CD8-positive, alpha-beta memory T cell (primary cell): ENCODE data around the gene RAD51B. TPM values are rescaled to one million over a fixed set of nuclear protein-coding genes. Genes with fewer than 3 reads are reported as not detected.
A peak's percentile ranks its signal among the peaks of the same experiment; 100 is the strongest.

Source experiments
- CTCF ChIA-PET: fragments of 350-600 bp; sonication (Branson Sonifier 250); formaldehyde crosslinking; loops from one replicate; lab custom pipeline; 2021; ENCODE audit warnings: antibody characterized with exemption; lab: Charles Lee
- POLR2A ChIA-PET: fragments of 350-600 bp; sonication (Branson Sonifier 250); formaldehyde crosslinking; loops from one replicate; lab custom pipeline; 2021; ENCODE audit warnings: antibody characterized with exemption; lab: Charles Lee
- DNase-seq, 5 donors: peaks; one replicate each; pipeline versions ENCODE4 v3.0.0 to v3.0.0-alpha.2; 2020 to 2022; ENCODE audit warnings: mixed read lengths in 1 of 5
- H3K27ac ChIP-seq: one replicate; pipeline ENCODE4 v1.7.0; 2013; ENCODE audit warnings: low read depth, mild to moderate bottlenecking, low read length, moderate library complexity
- H3K27me3 ChIP-seq: 2 replicates; pipeline ENCODE4 v1.7.0; 2013; ENCODE audit warnings: low read length, mild to moderate bottlenecking; ENCODE audit not compliant: insufficient read depth, poor library complexity, severe bottlenecking
- H3K36me3 ChIP-seq: 2 replicates; pipeline ENCODE4 v1.7.0; 2013; ENCODE audit warnings: mild to moderate bottlenecking, low read length, moderate library complexity; ENCODE audit not compliant: insufficient read depth
- H3K4me1 ChIP-seq: 2 replicates; pipeline ENCODE4 v1.7.0; 2013; ENCODE audit warnings: mild to moderate bottlenecking, low read length, moderate library complexity; ENCODE audit not compliant: insufficient read depth
- H3K4me3 ChIP-seq: 2 replicates; pipeline ENCODE4 v1.7.0; 2013; ENCODE audit warnings: mild to moderate bottlenecking, low read length
- H3K9me3 ChIP-seq: 2 replicates; pipeline ENCODE4 v1.7.0; 2013; ENCODE audit warnings: mild to moderate bottlenecking, low read length
- H3K27ac Mint-ChIP-seq, 8 donors: one replicate each; pipeline ENCODE4 v1.8.0; 2020 to 2021; ENCODE audit warnings: mixed read lengths in 8 of 8, mild to moderate bottlenecking in 6 of 8, inconsistent platforms in 3 of 8, moderate library complexity in 3 of 8
- H3K27me3 Mint-ChIP-seq, 2 donors: one replicate each; pipeline ENCODE4 v1.8.0; 2020 to 2021; ENCODE audit warnings: mixed read lengths in 2 of 2, mild to moderate bottlenecking in 1 of 2, moderate library complexity in 1 of 2
- H3K36me3 Mint-ChIP-seq, 3 donors: one replicate each; pipeline ENCODE4 v1.8.0; 2020 to 2021; ENCODE audit warnings: mixed read lengths in 3 of 3, inconsistent platforms in 1 of 3, mild to moderate bottlenecking in 1 of 3
- H3K4me1 Mint-ChIP-seq, 3 donors: one replicate each; pipeline ENCODE4 v1.8.0; 2020 to 2021; ENCODE audit warnings: mixed read lengths in 3 of 3, inconsistent platforms in 1 of 3, mild to moderate bottlenecking in 1 of 3
- H3K4me3 Mint-ChIP-seq, 7 donors: one replicate each; pipeline ENCODE4 v1.8.0; 2020 to 2021; ENCODE audit warnings: mixed read lengths in 7 of 7, mild to moderate bottlenecking in 6 of 7, moderate library complexity in 4 of 7, inconsistent platforms in 2 of 7
- H3K9me3 Mint-ChIP-seq, 5 donors: one replicate each; pipeline ENCODE4 v1.8.0; 2020 to 2022; ENCODE audit warnings: mixed read lengths in 5 of 5, mild to moderate bottlenecking in 3 of 5, moderate library complexity in 2 of 5, inconsistent platforms in 1 of 5
- polyA plus RNA-seq: library from polyadenylated mRNA; unstranded; fragments of 300-500 nt; fragmentation: Illumina TruSeq; gene quantifications from one replicate; pipeline ENCODE4 v1.2.3, GENCODE V29; 2021
- total RNA-seq, 2 experiments: library from RNA; stranded (reverse); gene quantifications; one replicate each; pipeline ENCODE4 v1.2.3, GENCODE V29; 2021

Gene RAD51B
- total and polyA plus RNA-seq, 3 experiments from 2014 or later = 15.7 to 22.9 (median 17.4) TPM

GRCh38 chr14:68357777-68358176 lies 538.2 kb downstream of the RAD51B start:
- Mint-ChIP-seq H3K4me1 (peaks cover 4 to 13% (median 11%) of the 10 kb centered on the region in 3 donors), H3K9me3 (no peaks in the 10 kb centered on the region), H3K27me3 (no peaks in the 10 kb centered on the region), H3K27ac (peak overlapping the region in 1 of 8 donors; percentile 31), H3K4me3 (no peak overlapping the region), H3K36me3 (peaks cover 0 to 4% (median 0%) of the 10 kb centered on the region in 3 donors)
- Histone ChIP-seq H3K36me3 (no peaks in the 10 kb centered on the region), H3K27ac (no peak overlapping the region), H3K4me1 (peaks cover 11% of the 10 kb centered on the region), H3K27me3 (no peaks in the 10 kb centered on the region), H3K4me3 (no peak overlapping the region), H3K9me3 (no peaks in the 10 kb centered on the region)
- ChIA-PET POLR2A (no interaction called here), CTCF (interaction anchor here (1.0 kb wide), 1 partner anchor 9 kb away, joined by 3 read pairs; no protein-coding TSS in a partner anchor)
- DNase-seq = no peak

DNA sequence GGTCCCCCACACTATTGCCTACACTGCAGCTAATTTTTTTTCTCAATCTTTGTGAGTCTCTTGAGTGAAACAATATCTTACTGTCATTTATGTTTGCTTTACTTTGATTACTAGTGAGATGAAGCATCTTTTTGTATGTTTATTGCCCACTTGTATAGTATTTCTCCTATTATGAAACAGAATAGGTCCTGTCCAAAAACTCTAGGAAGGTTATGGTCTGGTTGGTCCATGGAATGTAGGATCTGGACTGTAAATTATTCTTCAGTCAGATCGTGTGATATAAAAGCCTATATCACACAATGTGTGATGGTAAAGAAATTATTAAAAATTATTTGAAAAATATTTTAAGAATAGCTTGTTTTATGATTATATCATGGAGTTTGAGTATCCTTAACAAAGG lies 538.9 kb downstream of the RAD51B start:
- Mint-ChIP-seq H3K36me3 (peaks cover 0 to 4% (median 0%) of the 10 kb centered on the region in 3 donors), H3K27me3 (no peaks in the 10 kb centered on the region), H3K27ac (peak overlapping the region in 1 of 8 donors; percentile 33), H3K4me3 (no peak overlapping the region), H3K9me3 (no peaks in the 10 kb centered on the region), H3K4me1 (peaks cover 4 to 16% (median 13%) of the 10 kb centered on the region in 3 donors)
- H3K27me3 ChIP-seq = no peaks in the 10 kb centered on the region
- DNase-seq = no peak
- ChIA-PET CTCF (interaction anchor here (1.2 kb wide), 1 partner anchor 431 kb away, joined by 3 read pairs; no protein-coding TSS in a partner anchor), POLR2A (no interaction called here)
- no peak overlapping the region for H3K27ac ChIP-seq
- no peaks in the 10 kb centered on the region for H3K9me3 ChIP-seq
- no peak overlapping the region for H3K4me3 ChIP-seq
- H3K36me3 ChIP-seq = no peaks in the 10 kb centered on the region
- H3K4me1 ChIP-seq = peaks cover 11% of the 10 kb centered on the region

- Mint-ChIP-seq H3K27ac (peak overlapping the region in 5 of 8 donors; percentile 21 to 81 (median 45)), H3K4me1 (peaks cover 4 to 16% (median 13%) of the 10 kb centered on the region in 3 donors), H3K9me3 (no peaks in the 10 kb centered on the region), H3K4me3 (peak overlapping the region in 1 of 7 donors; percentile 19), H3K27me3 (no peaks in the 10 kb centered on the region), H3K36me3 (peaks cover 0 to 4% (median 0%) of the 10 kb centered on the region in 3 donors)
- Histone ChIP-seq H3K9me3 (no peaks in the 10 kb centered on the region), H3K4me3 (no peak overlapping the region), H3K27me3 (no peaks in the 10 kb centered on the region), H3K36me3 (no peaks in the 10 kb centered on the region), H3K4me1 (peaks cover 11% of the 10 kb centered on the region), H3K27ac (no peak overlapping the region)
- DNase-seq = no peak
- CTCF ChIA-PET = interaction anchor here (1.2 kb wide), 1 partner anchor 430 kb away, joined by 3 read pairs; no protein-coding TSS in a partner anchor
- POLR2A ChIA-PET = interaction anchor here (0.6 kb wide), 1 partner anchor 453 kb away, joined by 7 read pairs; no protein-coding TSS in a partner anchor
These were observed 539.6 kb downstream of the RAD51B start for GRCh38 chr14:68359022-68359836.

- peak overlapping the region in 6 of 8 donors; percentile 5 to 82 (median 37) for H3K27ac Mint-ChIP-seq
- H3K4me3 Mint-ChIP-seq = no peak overlapping the region
- H3K9me3 Mint-ChIP-seq = no peaks in the 10 kb centered on the region
- Histone ChIP-seq H3K4me3 (no peak overlapping the region), H3K9me3 (no peaks in the 10 kb centered on the region), H3K27me3 (no peaks in the 10 kb centered on the region), H3K36me3 (no peaks in the 10 kb centered on the region), H3K4me1 (peaks cover 11% of the 10 kb centered on the region), H3K27ac (no peak overlapping the region)
- no peaks in the 10 kb centered on the region for H3K27me3 Mint-ChIP-seq
- peaks cover 0 to 4% (median 0%) of the 10 kb centered on the region in 3 donors for H3K36me3 Mint-ChIP-seq
- DNase-seq = no peak
- peaks cover 4 to 18% (median 13%) of the 10 kb centered on the region in 3 donors for H3K4me1 Mint-ChIP-seq
- POLR2A ChIA-PET = interaction anchor here (0.6 kb wide), 1 partner anchor 452 kb away, joined by 7 read pairs; no protein-coding TSS in a partner anchor
- CTCF ChIA-PET = interaction anchor here (1.2 kb wide), 1 partner anchor 429 kb away, joined by 3 read pairs; no protein-coding TSS in a partner anchor
These were observed 540.4 kb downstream of the RAD51B start for GRCh38 chr14:68359837-68360552.

GRCh38 chr14:68361231-68361630 lies 541.7 kb downstream of the RAD51B start:
- Mint-ChIP-seq H3K27me3 (no peaks in the 10 kb centered on the region), H3K4me1 (peaks cover 4 to 22% (median 13%) of the 10 kb centered on the region in 3 donors), H3K27ac (no peak overlapping the region), H3K4me3 (no peak overlapping the region), H3K9me3 (no peaks in the 10 kb centered on the region), H3K36me3 (peaks cover 0 to 4% (median 0%) of the 10 kb centered on the region in 3 donors)
- no peak overlapping the region for H3K4me3 ChIP-seq
- no peaks in the 10 kb centered on the region for H3K27me3 ChIP-seq
- H3K9me3 ChIP-seq = no peaks in the 10 kb centered on the region
- no peak overlapping the region for H3K27ac ChIP-seq
- ChIA-PET CTCF (interaction anchor here (0.7 to 1.0 kb wide), 2 partner anchors 15 to 430 kb away, joined by 3 read pairs; no protein-coding TSS in a partner anchor), POLR2A (interaction anchor here (0.5 kb wide), 1 partner anchor 45 kb away, joined by 3 read pairs; no protein-coding TSS in a partner anchor)
- peaks cover 11% of the 10 kb centered on the region for H3K4me1 ChIP-seq
- DNase-seq = no peak
- H3K36me3 ChIP-seq = no peaks in the 10 kb centered on the region

- peaks cover 0 to 2% (median 0%) of the 10 kb centered on the region in 5 donors for H3K9me3 Mint-ChIP-seq
- H3K4me1 Mint-ChIP-seq = peaks cover 8 to 29% (median 19%) of the 10 kb centered on the region in 3 donors
- peaks cover 0 to 4% (median 0%) of the 10 kb centered on the region in 3 donors for H3K36me3 Mint-ChIP-seq
- ChIA-PET POLR2A (no interaction called here), CTCF (interaction anchor here (1.0 kb wide), 1 partner anchor 426 kb away, joined by 3 read pairs; no protein-coding TSS in a partner anchor)
- no peak overlapping the region for H3K4me3 Mint-ChIP-seq
- no peak for DNase-seq
- Histone ChIP-seq H3K27ac (no peak overlapping the region), H3K4me1 (peaks cover 11% of the 10 kb centered on the region), H3K36me3 (no peaks in the 10 kb centered on the region), H3K9me3 (no peaks in the 10 kb centered on the region), H3K27me3 (no peaks in the 10 kb centered on the region), H3K4me3 (no peak overlapping the region)
- no peak overlapping the region for H3K27ac Mint-ChIP-seq
- no peaks in the 10 kb centered on the region for H3K27me3 Mint-ChIP-seq
These were observed 543.3 kb downstream of the RAD51B start for GRCh38 chr14:68362846-68363245.

DNA sequence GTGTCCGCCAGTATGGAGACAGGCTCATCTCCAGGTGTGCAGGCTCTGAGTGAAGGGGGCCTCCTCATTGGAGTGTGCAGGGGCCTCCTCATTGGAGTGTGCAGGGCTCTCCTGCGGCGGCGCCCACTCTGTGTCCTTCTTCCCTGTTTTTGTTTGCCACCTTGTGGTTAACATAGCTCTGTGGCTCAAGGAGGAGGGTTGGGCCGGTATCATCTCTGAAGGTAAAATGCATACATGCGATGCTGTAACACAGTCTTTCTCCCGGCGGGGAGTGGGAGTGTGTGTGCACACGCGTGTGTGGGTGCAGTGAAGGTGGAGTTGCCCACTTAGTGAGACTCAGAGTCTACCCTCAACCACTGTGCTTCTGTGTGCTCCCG lies 543.9 kb downstream of the RAD51B start:
- Mint-ChIP-seq H3K36me3 (peaks cover 0 to 4% (median 0%) of the 10 kb centered on the region in 3 donors), H3K9me3 (peaks cover 0 to 2% (median 0%) of the 10 kb centered on the region in 5 donors), H3K27me3 (no peaks in the 10 kb centered on the region), H3K4me1 (peaks cover 13 to 34% (median 24%) of the 10 kb centered on the region in 3 donors), H3K4me3 (no peak overlapping the region), H3K27ac (peak overlapping the region in 2 of 8 donors; percentile 9 to 57)
- Histone ChIP-seq H3K36me3 (no peaks in the 10 kb centered on the region), H3K9me3 (no peaks in the 10 kb centered on the region), H3K4me1 (peaks cover 11% of the 10 kb centered on the region), H3K4me3 (no peak overlapping the region), H3K27me3 (no peaks in the 10 kb centered on the region), H3K27ac (no peak overlapping the region)
- POLR2A ChIA-PET = no interaction called here
- CTCF ChIA-PET = interaction anchor here (1.0 kb wide), 1 partner anchor 426 kb away, joined by 3 read pairs; no protein-coding TSS in a partner anchor
- DNase-seq = no peak
